Middle frontal gyrus (tissue), 1 donor: ENCODE data around the gene POLR2F.
"Not testable (repeated sequence)": the region's sequence is repeated elsewhere in the genome, so short reads cannot be mapped to it uniquely, and the experiment has no call there.

ENCODE experiments used
- DNase-seq: peaks from one replicate; pipeline ENCODE4 v3.0.0-alpha.2; 2015; ENCODE audit warnings: low spot score; ENCODE audit errors: extremely low spot score

The POLR2F gene

GRCh38 chr22:37925330-37925729 is 28.2 kb upstream of the POLR2F start:
- DNase-seq, result no peak

- DNase-seq, result no peak
These were observed 27.7 kb upstream of the POLR2F start for GRCh38 chr22:37925767-37926166.

- no peak for DNase-seq
These were observed 27.1 kb upstream of the POLR2F start for GRCh38 chr22:37926358-37926757.

GRCh38 chr22:37926771-37927636 is 26.5 kb upstream of the POLR2F start:
- DNase-seq, result no peak

GRCh38 chr22:37927637-37927936 is 25.9 kb upstream of the POLR2F start:
- no peak for DNase-seq

GRCh38 chr22:37929390-37929789 is 24.1 kb upstream of the POLR2F start:
- no peak for DNase-seq

GRCh38 chr22:37930270-37930951 is 23.1 kb upstream of the POLR2F start:
- no peak for DNase-seq

GRCh38 chr22:37930952-37931440 is 22.5 kb upstream of the POLR2F start:
- no peak for DNase-seq

GRCh38 chr22:37931893-37932389 is 21.6 kb upstream of the POLR2F start:
- DNase-seq, result no peak

- no peak for DNase-seq
These were observed 21.1 kb upstream of the POLR2F start for GRCh38 chr22:37932401-37932800.

- DNase-seq, result no peak
These were observed 20.5 kb upstream of the POLR2F start for GRCh38 chr22:37932821-37933578.

GRCh38 chr22:37933711-37934376 is 19.7 kb upstream of the POLR2F start:
- DNase-seq, result peak; percentile 63

GRCh38 chr22:37940698-37941376 is 12.7 kb upstream of the POLR2F start:
- DNase-seq, result no peak

- DNase-seq, result no peak
These were observed 11.4 kb upstream of the POLR2F start for GRCh38 chr22:37942133-37942532.

- no peak for DNase-seq
These were observed 10.2 kb upstream of the POLR2F start for GRCh38 chr22:37943136-37943824.

GRCh38 chr22:37943825-37944198 is 9.7 kb upstream of the POLR2F start:
- no peak for DNase-seq

GRCh38 chr22:37944423-37944822 is 9.1 kb upstream of the POLR2F start:
- DNase-seq, result not testable (repeated sequence)

GRCh38 chr22:37947142-37947795 is 6.2 kb upstream of the POLR2F start:
- DNase-seq, result not testable (repeated sequence)

- DNase-seq, result no peak
These were observed 2.2 kb upstream of the POLR2F start for GRCh38 chr22:37951305-37951704.

GRCh38 chr22:37952629-37953028 is 870 bp upstream of the POLR2F start:
- DNase-seq, result not testable (repeated sequence)
